GM18909 (cell line): ENCODE data around the gene ZNF396.

Experiments used
- ATAC-seq: cut with Tn5 transposase; IDR thresholded peaks from one replicate; pipeline ENCODE4 v1.9.1; 2021; ENCODE audit warnings: mild to moderate bottlenecking; ENCODE audit not compliant: unreplicated experiment, poor library complexity

The ZNF396 gene

GRCh38 chr18:35343488-35343935 is 33.6 kb downstream of the ZNF396 start:
- ATAC-seq: no peak

DNA sequence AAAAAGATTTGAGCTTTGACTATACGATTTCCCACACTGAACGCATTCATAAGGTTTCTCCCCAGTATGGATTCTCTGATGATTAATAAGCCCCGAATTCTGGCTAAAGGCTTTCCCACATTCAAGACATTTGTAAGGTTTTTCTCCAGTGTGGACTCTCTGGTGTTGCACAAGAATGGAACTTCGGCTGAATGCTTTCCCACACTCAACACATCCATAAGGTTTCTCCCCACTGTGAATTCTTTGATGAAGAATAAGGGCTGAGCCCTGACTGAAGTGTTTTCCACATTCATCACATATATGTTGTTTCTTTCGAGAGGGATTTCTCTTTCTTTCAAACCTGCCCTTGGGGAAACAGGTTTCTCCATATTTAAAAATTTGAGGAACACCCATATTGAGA is 39.9 kb downstream of the ZNF396 start:
- no peak for ATAC-seq

- no peak for ATAC-seq
Measured at GRCh38 chr18:35335866-35336265, 41.3 kb downstream of the ZNF396 start.

- no peak for ATAC-seq
Measured at GRCh38 chr18:35334821-35335220, 42.3 kb downstream of the ZNF396 start.

DNA sequence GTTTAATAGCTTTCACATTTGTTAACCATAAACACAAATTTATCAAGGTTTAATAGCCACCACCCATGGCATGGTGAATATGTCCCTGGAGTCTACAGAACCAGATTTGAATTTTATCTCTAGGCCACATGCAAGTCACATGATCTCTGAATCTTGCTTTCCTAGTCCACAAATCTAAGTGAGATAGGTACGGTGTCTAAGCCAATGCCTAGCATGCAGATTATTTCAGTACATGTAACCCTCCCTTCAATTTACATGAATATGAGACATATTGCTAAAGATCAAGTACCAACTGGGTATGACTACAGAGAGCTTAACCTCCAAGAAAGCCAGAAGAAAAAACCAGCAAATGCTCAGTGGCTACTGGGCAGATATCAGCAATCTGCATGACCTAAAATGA is 42.9 kb downstream of the ZNF396 start:
- ATAC-seq: no peak

DNA sequence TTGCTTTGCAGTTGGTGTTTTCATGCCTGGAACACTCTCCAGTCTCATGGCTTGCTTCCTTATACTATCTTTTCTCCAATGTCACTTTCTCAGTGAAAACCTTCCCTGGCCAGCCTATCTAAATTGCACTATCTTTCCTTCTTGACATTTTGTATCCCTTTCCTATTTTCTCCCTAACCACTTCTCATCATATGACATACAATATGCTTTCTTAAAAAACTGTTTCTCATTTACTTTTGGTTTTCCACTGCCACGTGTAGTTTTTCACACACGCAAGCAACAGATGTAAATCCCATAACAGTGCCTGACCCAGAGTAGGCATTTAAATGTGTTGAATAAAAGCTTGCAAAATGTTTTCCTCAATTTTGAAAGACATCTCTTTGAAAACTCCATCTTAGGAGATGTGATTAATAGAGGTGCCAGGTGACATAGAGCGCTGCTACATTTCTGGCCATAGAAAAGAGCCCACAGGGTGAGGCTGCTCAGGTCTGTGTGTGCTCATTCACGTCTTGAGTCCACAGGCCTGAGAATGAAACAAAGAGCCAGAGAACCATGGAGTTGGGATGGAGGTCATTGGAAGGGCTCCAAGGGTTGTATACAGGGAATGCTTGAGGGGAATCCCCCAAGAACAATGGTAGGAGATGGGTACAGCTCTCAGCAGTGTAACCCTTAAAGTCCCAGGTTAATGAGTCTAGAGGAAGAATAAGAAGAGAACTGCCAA is 45.6 kb downstream of the ZNF396 start:
- ATAC-seq: no peak

- no peak for ATAC-seq
Measured at GRCh38 chr18:35328868-35329267, 48.3 kb downstream of the ZNF396 start.

- ATAC-seq: no peak
Measured at GRCh38 chr18:35326695-35327387, 50.3 kb downstream of the ZNF396 start.

- no peak for ATAC-seq
Measured at GRCh38 chr18:35324926-35325655, 52.0 kb downstream of the ZNF396 start.

DNA sequence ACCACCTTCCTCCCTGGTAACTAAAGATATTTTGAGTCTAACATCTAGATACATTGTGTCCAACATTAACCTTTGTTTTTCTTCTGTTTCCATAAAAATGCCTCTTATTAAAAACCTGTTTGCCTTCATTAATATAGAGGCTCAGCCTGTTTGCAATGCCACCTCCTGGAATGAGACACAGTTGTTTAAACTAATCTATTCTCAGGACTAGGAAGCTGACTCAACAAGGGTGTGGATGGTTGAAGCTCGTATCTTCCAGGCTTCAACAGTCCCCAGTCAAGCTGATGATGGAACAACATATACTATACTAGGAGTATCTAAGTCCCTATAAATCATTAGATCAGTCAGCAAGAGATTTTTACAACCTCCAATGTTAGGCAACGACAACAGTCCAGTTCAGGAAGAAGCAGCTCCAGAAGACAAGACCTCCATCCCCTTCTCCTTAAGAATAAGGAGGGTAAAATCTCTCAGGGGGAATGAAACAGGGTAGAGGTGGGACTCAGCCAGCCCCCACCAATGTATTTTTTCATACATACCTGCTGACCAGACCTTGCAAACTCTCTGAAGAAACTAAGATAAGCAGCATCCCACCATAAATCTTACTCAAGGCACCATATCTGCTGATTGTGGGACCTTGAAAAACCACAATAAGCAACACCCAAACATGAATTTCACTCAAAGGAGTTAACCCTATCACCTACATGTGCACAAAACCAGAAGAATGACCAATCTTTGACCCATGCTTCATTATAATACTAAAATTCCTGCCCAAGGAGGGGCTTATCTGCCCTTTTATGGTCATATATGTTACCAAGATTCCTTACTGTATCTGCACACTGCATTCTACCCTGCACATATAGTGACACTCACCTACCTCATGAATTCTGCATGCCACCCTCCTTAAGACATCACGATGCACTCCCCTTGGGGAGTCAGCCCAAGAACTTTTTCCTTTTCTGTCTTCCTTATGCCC is 54.4 kb downstream of the ZNF396 start:
- ATAC-seq: no peak
